ENCODE data around the gene CCDC171.

Gene CCDC171

GRCh38 chr9:15842051-15842450 is 289.2 kb downstream of the CCDC171 start:
- Histone ChIP-seq H3K27ac (ENCODE audit: low read length) (no peak overlapping the region), H3K36me3 (replicated peaks; ENCODE audit: low read depth, low read length) (no peaks in the 10 kb centered on the region), H3K4me2 (ENCODE audit: low read length) (no peak overlapping the region), H3K4me1 (ENCODE audit: low read length) (no peaks in the 10 kb centered on the region), H4K20me1 (ENCODE audit: insufficient read depth, low read length) (no peaks in the 10 kb centered on the region), H3K79me2 (ENCODE audit: low read length) (no peaks in the 10 kb centered on the region), H3K27me3 (ENCODE audit: low read depth, low read length) (no peaks in the 10 kb centered on the region), H3K9ac (ENCODE audit: low read length) (no peak overlapping the region), H3K9me3 (ENCODE audit: insufficient read depth, low read length) (no peaks in the 10 kb centered on the region), H3K4me3 (ENCODE audit: low read length) (no peak overlapping the region), H2AFZ (ENCODE audit: low read depth, low read length) (no peak overlapping the region)
- TF ChIP-seq CTCF (IDR thresholded peaks at IDR 0.05; ENCODE audit: low read depth, low read length) (no peak), EZH2phosphoT487 (IDR thresholded peaks at IDR 0.05; ENCODE audit: low read depth) (no peak)

GRCh38 chr9:15843316-15843715 is 290.5 kb downstream of the CCDC171 start:
- H2AFZ ChIP-seq (ENCODE audit: low read depth, low read length) = no peak overlapping the region
- no peaks in the 10 kb centered on the region for H3K4me1 ChIP-seq (ENCODE audit: low read length)
- no peaks in the 10 kb centered on the region for H3K9me3 ChIP-seq (ENCODE audit: insufficient read depth, low read length)
- no peaks in the 10 kb centered on the region for H3K27me3 ChIP-seq (ENCODE audit: low read depth, low read length)
- no peak overlapping the region for H3K4me3 ChIP-seq (ENCODE audit: low read length)
- no peaks in the 10 kb centered on the region for H4K20me1 ChIP-seq (ENCODE audit: insufficient read depth, low read length)
- TF ChIP-seq EZH2phosphoT487 (IDR thresholded peaks at IDR 0.05; ENCODE audit: low read depth) = no peak
- TF ChIP-seq CTCF (IDR thresholded peaks at IDR 0.05; ENCODE audit: low read depth, low read length) = no peak
- H3K9ac ChIP-seq (ENCODE audit: low read length) = no peak overlapping the region
- no peaks in the 10 kb centered on the region for H3K79me2 ChIP-seq (ENCODE audit: low read length)
- no peak overlapping the region for H3K4me2 ChIP-seq (ENCODE audit: low read length)
- H3K36me3 ChIP-seq (replicated peaks; ENCODE audit: low read depth, low read length) = no peaks in the 10 kb centered on the region
- H3K27ac ChIP-seq (ENCODE audit: low read length) = no peak overlapping the region

- Histone ChIP-seq H3K9ac (ENCODE audit: low read length) (no peak overlapping the region), H3K79me2 (ENCODE audit: low read length) (no peaks in the 10 kb centered on the region), H4K20me1 (ENCODE audit: insufficient read depth, low read length) (no peaks in the 10 kb centered on the region), H3K4me2 (ENCODE audit: low read length) (no peak overlapping the region), H2AFZ (ENCODE audit: low read depth, low read length) (no peak overlapping the region), H3K27ac (ENCODE audit: low read length) (no peak overlapping the region), H3K27me3 (ENCODE audit: low read depth, low read length) (no peaks in the 10 kb centered on the region), H3K4me1 (ENCODE audit: low read length) (no peaks in the 10 kb centered on the region), H3K4me3 (ENCODE audit: low read length) (no peak overlapping the region), H3K36me3 (replicated peaks; ENCODE audit: low read depth, low read length) (no peaks in the 10 kb centered on the region), H3K9me3 (ENCODE audit: insufficient read depth, low read length) (no peaks in the 10 kb centered on the region)
- TF ChIP-seq EZH2phosphoT487 (IDR thresholded peaks at IDR 0.05; ENCODE audit: low read depth) (no peak), CTCF (IDR thresholded peaks at IDR 0.05; ENCODE audit: low read depth, low read length) (no peak)
Observed at GRCh38 chr9:15843931-15844330, 291.1 kb downstream of the CCDC171 start.

- Histone ChIP-seq H3K4me3 (ENCODE audit: low read length) (no peak overlapping the region), H3K36me3 (replicated peaks; ENCODE audit: low read depth, low read length) (no peaks in the 10 kb centered on the region), H3K4me1 (ENCODE audit: low read length) (no peaks in the 10 kb centered on the region), H3K4me2 (ENCODE audit: low read length) (no peak overlapping the region), H3K9ac (ENCODE audit: low read length) (no peak overlapping the region), H3K27ac (ENCODE audit: low read length) (no peak overlapping the region), H4K20me1 (ENCODE audit: insufficient read depth, low read length) (no peaks in the 10 kb centered on the region), H2AFZ (ENCODE audit: low read depth, low read length) (no peak overlapping the region), H3K27me3 (ENCODE audit: low read depth, low read length) (no peaks in the 10 kb centered on the region), H3K79me2 (ENCODE audit: low read length) (no peaks in the 10 kb centered on the region), H3K9me3 (ENCODE audit: insufficient read depth, low read length) (no peaks in the 10 kb centered on the region)
- TF ChIP-seq EZH2phosphoT487 (IDR thresholded peaks at IDR 0.05; ENCODE audit: low read depth) = no peak
- TF ChIP-seq CTCF (IDR thresholded peaks at IDR 0.05; ENCODE audit: low read depth, low read length) = no peak
Observed at GRCh38 chr9:15846611-15847010, 293.8 kb downstream of the CCDC171 start.
